NOMO-1 treated with DMSO at 0.1 percent for 48 hours (cell line): ENCODE results near the gene NME2.

Experiments
- DNase-seq: peaks from one replicate; lab custom pipeline; 2025; ENCODE audit not compliant: unreplicated experiment; lab: John Stamatoyannopoulos, UW

Gene NME2

DNA sequence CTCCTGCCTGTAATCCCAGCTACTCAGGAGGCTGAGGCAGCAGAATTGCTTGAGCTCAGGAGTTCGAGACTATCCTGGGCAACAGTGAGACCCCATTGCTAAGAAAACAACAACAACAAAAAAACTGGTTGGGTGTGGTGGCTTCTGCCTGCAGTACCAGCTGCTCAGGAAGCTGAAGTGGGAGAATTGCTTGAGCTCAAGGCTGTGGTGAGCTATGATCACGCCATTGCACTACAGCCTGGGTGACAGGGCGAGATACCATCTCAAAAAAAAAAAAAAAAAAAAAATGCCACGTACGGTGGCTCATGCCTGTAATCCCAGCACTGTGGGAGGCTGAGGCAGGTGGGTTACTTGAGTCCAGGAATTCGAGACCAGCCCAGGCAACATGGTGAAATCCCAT, 34.1 kb downstream of the NME2 start:
- no peak for DNase-seq

DNA sequence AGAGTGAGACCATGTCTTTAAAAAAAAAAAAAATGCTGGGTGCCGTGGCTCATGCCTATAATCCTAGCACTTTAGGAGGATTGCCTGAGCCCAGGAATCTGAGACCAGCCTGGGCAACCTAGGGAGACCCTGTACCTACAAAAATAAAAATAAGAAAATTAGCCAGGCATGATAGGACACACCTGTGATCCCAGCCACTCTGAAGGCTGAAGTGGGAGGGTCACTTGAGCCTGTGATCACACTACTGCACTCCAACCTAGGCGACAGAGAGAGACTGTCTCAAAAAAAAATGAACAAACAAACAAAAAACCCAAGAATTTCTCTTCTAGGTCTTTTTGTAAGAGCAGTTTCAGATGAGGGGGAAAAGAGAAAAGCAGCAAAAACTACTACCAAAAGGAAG, 34.6 kb downstream of the NME2 start:
- no peak for DNase-seq

DNA sequence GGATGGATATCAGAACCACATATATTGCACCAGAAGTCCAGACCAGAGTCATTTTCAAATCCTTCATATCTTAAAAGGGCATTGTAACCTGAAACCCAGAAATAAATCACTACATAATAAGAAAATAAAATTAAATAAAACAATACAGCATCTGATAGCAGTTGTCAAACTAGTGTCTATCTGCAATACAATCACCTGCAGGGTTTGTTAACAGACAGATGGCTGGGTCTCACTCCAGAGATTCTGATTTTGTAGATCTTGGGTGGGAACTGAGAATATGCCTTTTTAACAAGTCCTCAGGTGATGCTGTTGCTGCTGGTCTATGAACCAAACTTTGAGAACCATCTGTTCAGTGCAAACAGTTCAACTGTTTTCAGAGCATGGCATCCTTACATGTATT, 37.6 kb downstream of the NME2 start:
- no peak for DNase-seq

DNA sequence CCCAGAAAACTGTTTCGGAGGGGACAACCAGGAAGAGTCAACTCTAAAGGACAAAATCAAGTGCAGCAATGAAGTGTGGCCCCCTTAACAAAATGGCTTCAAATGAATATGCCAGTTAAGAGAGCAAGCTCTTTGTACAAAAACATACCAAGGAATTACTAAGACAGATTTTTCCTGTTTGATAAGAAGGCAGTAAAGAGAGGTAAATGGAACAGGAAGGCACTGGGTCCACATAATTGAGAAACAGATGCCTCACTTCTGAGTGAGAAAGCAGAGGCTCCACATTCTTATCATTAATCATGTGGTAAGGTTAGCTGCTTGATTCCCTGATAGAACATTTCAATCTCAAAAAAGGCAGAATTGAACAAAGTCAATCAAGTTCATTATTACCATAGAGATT, 48.7 kb downstream of the NME2 start:
- no peak for DNase-seq

DNA sequence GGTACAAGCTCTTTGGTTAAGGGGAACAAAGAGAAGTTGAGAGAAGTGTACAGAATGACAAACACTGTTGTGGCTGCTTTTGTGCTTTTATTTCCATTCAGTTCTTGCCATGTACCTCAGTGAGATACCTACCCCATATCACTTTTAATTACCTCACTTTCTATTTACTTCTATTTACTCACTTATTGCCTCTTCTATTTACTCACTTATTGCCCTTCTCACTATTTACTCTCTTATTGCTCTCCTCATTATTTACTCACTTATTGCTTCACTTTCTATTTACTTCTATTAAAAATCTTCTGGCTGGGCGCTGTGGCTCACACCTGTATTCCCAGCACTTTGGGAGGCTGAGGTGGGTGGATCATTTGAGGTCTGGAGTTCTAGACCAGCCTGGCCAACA, 51.7 kb downstream of the NME2 start:
- no peak for DNase-seq

DNA sequence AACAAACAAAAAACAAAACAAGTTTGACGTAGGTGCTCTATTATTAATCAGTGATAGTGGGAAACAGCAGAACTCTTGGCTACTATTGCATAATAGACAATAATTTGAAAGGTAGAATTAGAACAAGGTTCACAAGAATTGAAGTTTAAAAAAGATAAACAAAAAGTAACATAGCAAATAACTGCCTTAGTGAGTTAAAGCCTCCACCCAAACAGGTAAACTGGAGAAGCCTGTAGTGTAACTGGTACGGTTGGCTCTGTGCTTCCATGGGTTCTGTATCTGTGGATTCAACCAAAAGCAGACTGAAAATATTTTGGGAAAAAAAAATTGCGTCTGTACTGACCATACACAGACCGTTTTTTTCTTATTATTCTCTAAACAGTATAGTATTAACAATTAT, 55.1 kb downstream of the NME2 start:
- no peak for DNase-seq
